Endothelial cell of umbilical vein (primary cell): ENCODE measurements around the gene RASA1. TPM values are rescaled to one million over a fixed set of nuclear protein-coding genes. Genes with fewer than 3 reads are reported as not detected.
A peak's percentile ranks its signal among the peaks of the same experiment; 100 is the strongest.

Source experiments
- BruUV-seq: library from RNA; stranded (reverse); fragments of 400-500 nt; replicated peaks from 2 replicates; lab custom pipeline; 2021; lab: Mats Ljungman, UMichigan
- CTCF ChIA-PET: fragments of 300-600, 350-600 bp; sonication (Branson Sonifier 250); formaldehyde crosslinking; loops from one replicate; lab custom pipeline; 2021; ENCODE audit warnings: antibody characterized with exemption, inconsistent platforms; lab: Charles Lee
- POLR2A ChIA-PET: fragments of 300-600, 350-600 bp; sonication (Branson Sonifier 250); formaldehyde crosslinking; loops from one replicate; lab custom pipeline; 2021; ENCODE audit warnings: antibody characterized with exemption, inconsistent platforms; lab: Charles Lee
- DNase-seq: peaks from one replicate; pipeline ENCODE4 v3.0.0-alpha.2; 2011; ENCODE audit warnings: low read depth, low spot score
- FAIRE-seq: peaks from 2 replicates; lab custom pipeline; 2011; peaks lifted over from hg19 to GRCh38; lab: Jason Lieb, UNC
- H2AFZ ChIP-seq: 2 replicates; pipeline ENCODE4 v1.6.0; 2012; ENCODE audit warnings: low read depth, low read length, control low read depth, inconsistent platforms
- H3K27ac ChIP-seq: 2 replicates; pipeline ENCODE4 v1.5.1; 2011; ENCODE audit warnings: low read depth, mild to moderate bottlenecking, control low read depth, low read length, moderate library complexity; ENCODE audit not compliant: insufficient read depth
- H3K27me3 ChIP-seq, 2 experiments: 2 replicates each; pipeline versions ENCODE4 v1.6.0 to v1.6.1; 2011; ENCODE audit warnings: low read length in 2 of 2, mixed read lengths in 1 of 2; ENCODE audit not compliant: control insufficient read depth in 2 of 2, insufficient read depth in 2 of 2
- H3K36me3 ChIP-seq, 2 experiments: 2 replicates in 1 of 2; 3 replicates in 1 of 2; pipeline ENCODE4 v1.5.1; 2011; ENCODE audit warnings: low read length in 2 of 2, mild to moderate bottlenecking in 1 of 2, moderate library complexity in 1 of 2; ENCODE audit not compliant: control insufficient read depth in 2 of 2, insufficient read depth in 2 of 2; ENCODE audit errors: extremely low read depth in 1 of 2
- H3K4me1 ChIP-seq: 3 replicates; pipeline ENCODE4 v1.5.1; 2011; ENCODE audit warnings: mild to moderate bottlenecking, low read length; ENCODE audit not compliant: control insufficient read depth, insufficient read depth; ENCODE audit errors: extremely low read depth
- H3K4me2 ChIP-seq: 2 replicates; pipeline ENCODE4 v1.6.1; 2011; ENCODE audit warnings: low read length, control low read depth, mixed read lengths; ENCODE audit not compliant: insufficient read depth
- H3K4me3 ChIP-seq, 3 experiments: fragments of 200-600 bp in 1 of 3; sonication (generic), shearing (Covaris generic) in 1 of 3; replicated peaks in 1 of 3; 2 replicates each; pipeline ENCODE4 v1.5.1; 2011 to 2016; ENCODE audit warnings: control low read depth in 3 of 3, low read length in 3 of 3, mild to moderate bottlenecking in 2 of 3, inconsistent platforms in 1 of 3, low read depth in 1 of 3, moderate library complexity in 1 of 3; ENCODE audit not compliant: insufficient read depth in 1 of 3
- H3K79me2 ChIP-seq: 2 replicates; pipeline ENCODE4 v1.6.0; 2012; ENCODE audit warnings: low read length, inconsistent platforms; ENCODE audit not compliant: control insufficient read depth, insufficient read depth
- H3K9ac ChIP-seq: replicated peaks from 2 replicates; pipeline ENCODE3; 2011; ENCODE audit warnings: low read length, control low read depth; ENCODE audit not compliant: insufficient read depth; ENCODE audit errors: extremely low read depth
- H3K9me1 ChIP-seq: replicated peaks from 3 replicates; pipeline ENCODE4 v1.6.0; 2011; ENCODE audit warnings: mild to moderate bottlenecking, low read length; ENCODE audit not compliant: control insufficient read depth, insufficient read depth; ENCODE audit errors: extremely low read depth
- H3K9me3 ChIP-seq: replicated peaks from 2 replicates; pipeline ENCODE4 v1.5.1; 2012; ENCODE audit warnings: low read length, inconsistent platforms; ENCODE audit not compliant: control insufficient read depth, insufficient read depth
- H4K20me1 ChIP-seq: replicated peaks from 2 replicates; pipeline ENCODE3; 2011; ENCODE audit warnings: mild to moderate bottlenecking, low read length; ENCODE audit not compliant: control insufficient read depth, insufficient read depth; ENCODE audit errors: extremely low read depth
- GATA2 ChIP-seq: IDR thresholded peaks from 2 replicates; pipeline ENCODE4 v1.7.0; 2011; ENCODE audit warnings: low read depth, mild to moderate bottlenecking, moderate library complexity, mixed read lengths, low read length; ENCODE audit not compliant: insufficient read length, insufficient read depth
- MYC ChIP-seq: IDR thresholded peaks from one replicate; pipeline ENCODE4 v1.6.1; 2011; ENCODE audit warnings: mild to moderate bottlenecking, low read depth, low read length
- POLR2A ChIP-seq: IDR thresholded peaks from 2 replicates; pipeline ENCODE4 v1.6.1; 2012; ENCODE audit warnings: low read depth, mild to moderate bottlenecking, control low read depth, low read length
- POLR2AphosphoS5 ChIP-seq: IDR thresholded peaks from 2 replicates; pipeline ENCODE4 v1.6.1; 2012; ENCODE audit warnings: low read depth, mild to moderate bottlenecking, control low read depth, low read length, moderate library complexity; ENCODE audit not compliant: insufficient read depth
- dilution Hi-C: fragments of 300-500 bp; cut with MboI; formaldehyde crosslinking; loops from one replicate; pipeline ENCODE4 v1.15.0; 2019; ENCODE audit warnings: low sequenced_read_pairs; ENCODE audit not compliant: extremely low pct_ligation_motif_present
- intact Hi-C: fragments of 100-400 bp; cut with micrococcal nuclease; formaldehyde crosslinking; loops from one replicate; pipeline ENCODE4 v1.10.0; 2022
- polyA plus RNA-seq, 4 experiments: library from polyadenylated mRNA; depleted of rRNA in 3 of 4; stranded (reverse) in 3 of 4; unstranded in 1 of 4; fragments of >200 nt; gene quantifications; 2 replicates each; pipeline versions ENCODE4 v1.2.1 to v1.2.3, GENCODE V29; 2011 to 2012; ENCODE audit warnings: missing spikeins in 1 of 4
- total RNA-seq: library from RNA; stranded (reverse); gene quantifications from 2 replicates; pipeline ENCODE4 v1.2.3, GENCODE V29; 2021
- TF ChIP-seq, protein P1 (sequence below): IDR thresholded peaks from 2 replicates; pipeline ENCODE4 v1.6.1; 2011; ENCODE audit not compliant: insufficient read depth, insufficient read length

Gene RASA1
- total and polyA plus RNA-seq, 2 donors (not counting 3 experiments of a cell fraction or from before 2014, with no cell fraction given): 23.1 to 42.0 TPM

GRCh38 chr5:87245451-87245850 lies 22.2 kb upstream of the RASA1 start:
- POLR2A ChIA-PET: no interaction called here
- DNase-seq: peak; percentile 60

GRCh38 chr5:87246061-87246460 lies 21.6 kb upstream of the RASA1 start:
- Histone ChIP-seq H4K20me1 (no peaks in the 10 kb centered on the region), H3K4me2 (peak overlapping the region; percentile 45), H3K27ac (no peak overlapping the region), H2AFZ (no peak overlapping the region), H3K36me3 (no peaks in the 10 kb centered on the region), H3K27me3 (no peaks in the 10 kb centered on the region), H3K79me2 (no peaks in the 10 kb centered on the region), H3K4me3 (no peak overlapping the region), H3K9ac (no peak overlapping the region), H3K9me1 (no peaks in the 10 kb centered on the region), H3K4me1 (peaks cover 14% of the 10 kb centered on the region), H3K9me3 (no peaks in the 10 kb centered on the region)
- TF ChIP-seq POLR2A (no peak), POLR2AphosphoS5 (no peak), MYC (no peak), GATA2 (no peak)
- TF ChIP-seq, protein P1, sequence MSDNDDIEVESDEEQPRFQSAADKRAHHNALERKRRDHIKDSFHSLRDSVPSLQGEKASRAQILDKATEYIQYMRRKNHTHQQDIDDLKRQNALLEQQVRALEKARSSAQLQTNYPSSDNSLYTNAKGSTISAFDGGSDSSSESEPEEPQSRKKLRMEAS: no peak
- ChIA-PET POLR2A (no interaction called here), CTCF (no interaction called here)
- no TSS peak for BruUV-seq
- intact Hi-C loops: no loop called here
- peak; percentile 49 for DNase-seq
- FAIRE-seq: no peak
- dilution Hi-C loops: no loop called here

More at GRCh38 chr5:87245451-87245850, 22.2 kb upstream of the RASA1 start:
- CTCF ChIA-PET: no interaction called here
- no peak for TF ChIP-seq POLR2A
- no peaks in the 10 kb centered on the region for H3K9me1 ChIP-seq
- H3K79me2 ChIP-seq: no peaks in the 10 kb centered on the region
- H3K27ac ChIP-seq: no peak overlapping the region
- H3K4me2 ChIP-seq: peak overlapping the region; percentile 45
- FAIRE-seq: no peak
- H3K9me3 ChIP-seq: no peaks in the 10 kb centered on the region
- H3K9ac ChIP-seq: no peak overlapping the region
- H3K36me3 ChIP-seq: no peaks in the 10 kb centered on the region
- no peak overlapping the region for H2AFZ ChIP-seq
- no peaks in the 10 kb centered on the region for H4K20me1 ChIP-seq
- H3K4me3 ChIP-seq: no peak overlapping the region
- no peaks in the 10 kb centered on the region for H3K27me3 ChIP-seq
- dilution Hi-C loops: no loop called here
- no TSS peak for BruUV-seq
- intact Hi-C loops: loop anchor here (1.0 kb wide), 1 partner anchor 23 kb away; no protein-coding TSS in a partner anchor
- H3K4me1 ChIP-seq: peaks cover 14% of the 10 kb centered on the region
